ENCODE measurements around the gene MYPOP.

MYPOP gene

GRCh38 chr19:45862564-45863334 lies 39.7 kb downstream of the MYPOP start, which contains the start of gene SYMPK:
TSS of gene SYMPK (minus strand) at chr19:45863147. CDS start at chr19:45854495, 8,652 bp downstream.
- DNase-seq: peak; percentile 99

- DNase-seq: no peak
These were observed 40.2 kb downstream of the MYPOP start for GRCh38 chr19:45862271-45862563.

- DNase-seq: no peak
These were observed 41.8 kb downstream of the MYPOP start for GRCh38 chr19:45860359-45861259.

- DNase-seq: no peak
These were observed 48.1 kb downstream of the MYPOP start for GRCh38 chr19:45854167-45854778.

- no peak for DNase-seq
These were observed 49.4 kb downstream of the MYPOP start for GRCh38 chr19:45852983-45853382.

- no peak for DNase-seq
These were observed 50.2 kb downstream of the MYPOP start for GRCh38 chr19:45852145-45852750.

GRCh38 chr19:45848922-45849321 lies 53.5 kb downstream of the MYPOP start:
- peak; percentile 47 for DNase-seq

GRCh38 chr19:45847663-45848062 lies 54.8 kb downstream of the MYPOP start:
- DNase-seq: no peak

GRCh38 chr19:45842198-45842597 lies 60.2 kb downstream of the MYPOP start:
- no peak for DNase-seq
